HCT116 (cell line): ENCODE results near the gene PACS2. TPM values are rescaled to one million over a fixed set of nuclear protein-coding genes. Genes with fewer than 3 reads are reported as not detected.

Experiments
- ATAC-seq: fragments of 200-7000 bp; cut with Tn5 transposase; 2 replicates; pipeline ENCODE4 v1.9.1; 2020; ENCODE audit warnings: mild to moderate bottlenecking, moderate library complexity
- BruUV-seq: library from RNA; stranded (reverse); fragments of 400-500 nt; replicated peaks from 2 replicates; lab custom pipeline; 2021; lab: Mats Ljungman, UMichigan
- CTCF ChIA-PET: fragments of 300-600 bp; sonication (Branson Sonifier 250); formaldehyde crosslinking; loops from one replicate; lab custom pipeline; 2021; ENCODE audit warnings: antibody characterized with exemption; lab: Charles Lee
- POLR2A ChIA-PET: fragments of 300-600, 350-600 bp; sonication (Branson Sonifier 250); formaldehyde crosslinking; loops from one replicate; lab custom pipeline; 2021; ENCODE audit warnings: antibody characterized with exemption; lab: Charles Lee
- RAD21 ChIA-PET, 2 experiments: fragments of 300-600 bp; sonication (Branson Sonifier 250); formaldehyde crosslinking; loops; one replicate each; lab custom pipeline; 2023; ENCODE audit warnings: low total read pairs in 2 of 2; ENCODE audit not compliant: uncharacterized antibody in 2 of 2, unreplicated experiment in 2 of 2, low non-redundant PET in 1 of 2; lab: Charles Lee
- DNase-seq: peaks from one replicate; pipeline ENCODE4 v3.0.0-alpha.2; 2010; ENCODE audit warnings: low read depth, low spot score
- H2AFZ ChIP-seq: fragments of 200-600 bp; shearing (Covaris generic), sonication (generic); 2 replicates; pipeline ENCODE4 v1.6.1; 2017; ENCODE audit warnings: low read depth, mixed run types, mixed read lengths, antibody characterized with exemption, low read length; ENCODE audit not compliant: poor library complexity, severe bottlenecking
- H3K27ac ChIP-seq: 2 replicates; pipeline ENCODE4 v1.5.1; 2012; ENCODE audit warnings: low read depth, low read length
- H3K27me3 ChIP-seq: fragments of 200-600 bp; sonication (generic); 2 replicates; pipeline ENCODE4 v1.6.1; 2016; ENCODE audit warnings: mixed run types, low read length, mixed read lengths; ENCODE audit not compliant: insufficient read depth
- H3K36me3 ChIP-seq, 2 experiments: fragments of 200-500 bp in 1 of 2; fragments of 200-600 bp in 1 of 2; sonication (Bioruptor generic) in 1 of 2; sonication (generic) in 1 of 2; 2 replicates each; pipeline versions ENCODE4 v1.5.1 to v1.6.1; 2014 to 2016; ENCODE audit warnings: low read length in 2 of 2, inconsistent platforms in 1 of 2, mixed read lengths in 1 of 2, mixed run types in 1 of 2; ENCODE audit not compliant: insufficient read depth in 2 of 2, control insufficient read depth in 1 of 2
- H3K4me1 ChIP-seq, 2 experiments: fragments of 200-600 bp in 1 of 2; sonication (generic) in 1 of 2; 2 replicates each; pipeline versions ENCODE4 v1.5.1 to v1.6.1; 2012 to 2017; ENCODE audit warnings: low read length in 2 of 2, inconsistent platforms in 1 of 2, mild to moderate bottlenecking in 1 of 2, mixed read lengths in 1 of 2, mixed run types in 1 of 2, moderate library complexity in 1 of 2; ENCODE audit not compliant: insufficient read depth in 2 of 2, control insufficient read depth in 1 of 2
- H3K4me2 ChIP-seq: fragments of 200-600 bp; sonication (generic); 2 replicates; pipeline ENCODE4 v1.6.1; 2017; ENCODE audit warnings: mixed run types, low read length, mixed read lengths
- H3K4me3 ChIP-seq, 2 experiments: fragments of 200-600 bp in 1 of 2; sonication (generic) in 1 of 2; replicated peaks in 1 of 2; 2 replicates each; pipeline ENCODE4 v1.5.1; 2011 to 2016; ENCODE audit warnings: low read length in 2 of 2, control low read depth in 1 of 2, low read depth in 1 of 2, mild to moderate bottlenecking in 1 of 2, mixed read lengths in 1 of 2, mixed run types in 1 of 2
- H3K79me2 ChIP-seq: fragments of 200-600 bp; sonication (generic); 2 replicates; pipeline ENCODE4 v1.6.1; 2017; ENCODE audit warnings: mild to moderate bottlenecking, mixed run types, low read length, moderate library complexity, mixed read lengths; ENCODE audit not compliant: insufficient read depth
- H3K9ac ChIP-seq: fragments of 200-600 bp; sonication (generic); 2 replicates; pipeline ENCODE4 v1.6.1; 2016; ENCODE audit warnings: low read length, mixed read lengths
- H3K9me2 ChIP-seq: fragments of 200-600 bp; sonication (generic), shearing (Covaris generic); 2 replicates; pipeline ENCODE4 v1.6.1; 2017; ENCODE audit warnings: mixed run types, mild to moderate bottlenecking, moderate library complexity; ENCODE audit not compliant: insufficient read depth
- H3K9me3 ChIP-seq, 2 experiments: fragments of 200-500 bp in 1 of 2; fragments of 200-600 bp in 1 of 2; sonication (Bioruptor generic) in 1 of 2; sonication (generic) in 1 of 2; 2 replicates each; pipeline ENCODE4 v1.6.1; 2014 to 2017; ENCODE audit warnings: low read length in 2 of 2, mixed read lengths in 2 of 2, inconsistent platforms in 1 of 2, low read depth in 1 of 2, mild to moderate bottlenecking in 1 of 2, mixed run types in 1 of 2, moderate library complexity in 1 of 2; ENCODE audit not compliant: control insufficient read depth in 1 of 2, insufficient read depth in 1 of 2
- H4K20me1 ChIP-seq: fragments of 200-600 bp; sonication (generic), shearing (Covaris generic); 2 replicates; pipeline ENCODE4 v1.6.1; 2017; ENCODE audit warnings: mixed run types, mild to moderate bottlenecking, moderate library complexity; ENCODE audit not compliant: insufficient read depth
- CBX3 ChIP-seq: IDR thresholded peaks from 2 replicates; pipeline ENCODE4 v1.6.1; 2012; ENCODE audit warnings: low read depth
- CEBPB ChIP-seq: IDR thresholded peaks from 2 replicates; pipeline ENCODE4 v1.6.1; 2012; ENCODE audit warnings: low read depth
- EGR1 ChIP-seq: IDR thresholded peaks from 2 replicates; pipeline ENCODE4 v1.6.1; 2012; ENCODE audit warnings: low read depth
- ELF1 ChIP-seq: IDR thresholded peaks from 2 replicates; pipeline ENCODE4 v1.6.1; 2012; ENCODE audit warnings: low read depth, borderline replicate concordance
- FOSL1 ChIP-seq: IDR thresholded peaks from 2 replicates; pipeline ENCODE4 v1.6.1; 2012; ENCODE audit warnings: low read depth
- POLR2A ChIP-seq: IDR thresholded peaks from 2 replicates; pipeline ENCODE4 v1.7.0; 2011; ENCODE audit warnings: borderline replicate concordance; ENCODE audit not compliant: insufficient read depth, insufficient read length; ENCODE audit errors: extremely low read depth
- POLR2AphosphoS5 ChIP-seq: IDR thresholded peaks from 2 replicates; pipeline ENCODE4 v1.6.1; 2011; ENCODE audit warnings: mild to moderate bottlenecking, low read depth, low read length, moderate library complexity
- TCF7L2 ChIP-seq: IDR thresholded peaks from 2 replicates; pipeline ENCODE4 v1.7.0; 2011; ENCODE audit warnings: borderline replicate concordance, inconsistent platforms; ENCODE audit not compliant: insufficient read depth, insufficient read length; ENCODE audit errors: extremely low read depth
- YY1 ChIP-seq: IDR thresholded peaks from 2 replicates; pipeline ENCODE4 v1.6.1; 2011; ENCODE audit warnings: low read length, low read depth, moderate library complexity, mild to moderate bottlenecking; ENCODE audit not compliant: insufficient replicate concordance; ENCODE audit errors: extremely low read depth
- ZFX ChIP-seq: fragments of 450-650 bp; IDR thresholded peaks from 2 replicates; pipeline ENCODE4 v1.6.1; 2017
- intact Hi-C: fragments of 100-400 bp; cut with micrococcal nuclease; formaldehyde crosslinking; loops from 2 replicates; pipeline ENCODE4 v1.10.0; 2022
- total RNA-seq: library from RNA; stranded (reverse); gene quantifications from one replicate; pipeline ENCODE4 v1.2.1, GENCODE V29; 2021; ENCODE audit not compliant: unreplicated experiment
- TF ChIP-seq, protein P1 (sequence below): IDR thresholded peaks from 2 replicates; pipeline ENCODE4 v1.6.1; 2012

Gene PACS2
- total RNA-seq, 1 experiment from 2014 or later, result 75.5 TPM

DNA sequence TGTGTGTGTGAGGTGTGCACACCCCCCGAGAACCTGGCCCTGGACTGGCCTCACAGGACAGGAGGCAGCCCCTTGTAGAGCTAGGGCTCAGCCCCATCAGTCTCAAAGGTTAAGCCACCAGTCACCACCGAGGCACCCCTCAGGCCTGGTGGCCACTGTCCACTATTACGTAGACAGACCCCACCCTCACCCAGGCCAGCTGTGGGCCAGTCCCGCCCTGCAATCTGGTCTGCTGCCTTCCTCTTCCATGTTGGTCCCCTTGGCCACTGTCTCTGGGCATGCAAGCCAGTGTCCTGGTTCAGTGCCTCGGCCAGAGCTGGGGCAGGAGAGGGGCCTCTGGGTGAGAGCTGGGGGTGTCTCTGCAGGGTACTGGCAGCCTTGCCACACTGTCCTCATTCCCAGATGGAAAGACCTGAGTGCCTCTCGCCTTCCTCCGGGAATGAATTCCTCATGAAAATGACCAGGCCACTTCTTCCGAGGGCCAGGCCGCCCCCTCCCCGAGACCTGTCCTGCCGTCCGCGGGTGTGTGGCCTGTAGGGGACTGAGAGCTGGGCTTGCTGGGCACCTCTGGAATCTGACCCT, 82.9 kb downstream of the PACS2 start:
- no TSS peak for BruUV-seq
- H2AFZ ChIP-seq, result no peak overlapping the region
- RAD21 ChIA-PET, result no interaction called here
- no peaks in the 10 kb centered on the region for H4K20me1 ChIP-seq
- H3K9me3 ChIP-seq, result peaks cover 0 to 8% of the 10 kb centered on the region in 2 experiments; a peak in 1 of 4 replicates
- peak overlapping the region; percentile 92 for H3K9ac ChIP-seq
- CTCF ChIA-PET, result interaction anchor here (1.3 kb wide), 1 partner anchor 93 kb away, joined by 3 read pairs; no protein-coding TSS in a partner anchor
- no peak for DNase-seq
- POLR2A ChIA-PET, result no interaction called here
- H3K27ac ChIP-seq, result peak overlapping the region; percentile 94
- H3K27me3 ChIP-seq, result no peaks in the 10 kb centered on the region
- peaks cover 3 to 19% of the 10 kb centered on the region in 2 experiments; a peak in 3 of 4 replicates for H3K36me3 ChIP-seq
- H3K9me2 ChIP-seq, result no peaks in the 10 kb centered on the region
- peak overlapping the region; percentile 91 for H3K4me3 ChIP-seq
- peaks cover 19% of the 10 kb centered on the region for H3K79me2 ChIP-seq
- H3K4me2 ChIP-seq, result peak overlapping the region; percentile 97
- peak; percentile 5; the same call in 1 of the 2 replicates for ATAC-seq
- peaks cover 19 to 40% of the 10 kb centered on the region in 2 experiments; a peak in 3 of 4 replicates for H3K4me1 ChIP-seq
- no peak for TF ChIP-seq CBX3
- TF ChIP-seq POLR2A, result no peak
- no peak for TF ChIP-seq EGR1
- no peak for TF ChIP-seq CEBPB
- TF ChIP-seq TCF7L2, result no peak
- intact Hi-C loops, result no loop called here

DNA sequence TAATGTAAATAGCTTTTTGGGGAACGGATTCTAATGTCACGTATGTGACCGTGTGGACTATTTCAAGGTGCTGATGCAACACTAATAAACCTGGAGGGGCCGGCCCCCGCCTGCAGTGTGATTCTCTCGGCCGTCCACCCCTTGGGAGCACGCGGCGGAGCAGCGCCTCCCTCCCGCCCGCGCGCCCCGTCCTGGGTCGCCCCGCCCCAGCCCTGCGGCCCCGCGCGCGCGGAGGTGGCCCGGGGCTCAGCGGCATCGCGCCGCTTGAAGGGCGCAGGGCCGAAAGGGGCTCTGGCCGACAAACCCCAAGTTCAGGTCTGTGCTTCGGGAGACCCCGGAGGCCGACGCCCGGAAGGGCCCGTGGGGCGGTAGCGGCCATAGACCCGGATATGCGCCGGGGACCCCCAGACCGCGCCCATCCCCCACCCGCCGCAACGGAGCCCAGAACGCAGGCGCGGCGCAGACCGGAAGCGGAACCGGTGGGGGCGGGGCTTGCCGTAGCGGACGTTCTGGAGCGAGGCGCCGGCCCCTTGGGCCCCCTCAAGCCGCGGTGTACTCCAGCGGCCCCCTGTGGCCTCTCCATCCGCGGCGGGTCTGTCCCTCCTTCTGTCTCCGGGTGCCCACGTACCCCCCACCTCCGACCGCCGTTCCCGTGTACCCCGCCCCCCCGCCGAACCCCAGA, 83.6 kb downstream of the PACS2 start, which contains the start of gene TEX22:
Gene TEX22 (plus strand): TSS at position 495 of the 682 bp plus-strand sequence. CDS start 803 bp downstream, outside the sequence.
- no peaks in the 10 kb centered on the region for H3K27me3 ChIP-seq
- H3K27ac ChIP-seq, result peak within 1 kb of the TSS; percentile 94
- intact Hi-C loops, result no loop called here
- H3K36me3 ChIP-seq, result peaks cover 3 to 19% of the 10 kb centered on the region in 2 experiments; a peak in 3 of 4 replicates
- peak within 1 kb of the TSS; percentile 97 for H3K4me2 ChIP-seq
- DNase-seq, result peak; percentile 31
- peaks cover 19 to 40% of the 10 kb centered on the region in 2 experiments; a peak in 3 of 4 replicates for H3K4me1 ChIP-seq
- peak within 1 kb of the TSS; percentile 92 for H3K9ac ChIP-seq
- ChIA-PET POLR2A (no interaction called here), RAD21 (no interaction called here), CTCF (no interaction called here)
- peak; percentile 81 for ATAC-seq
- H3K9me2 ChIP-seq, result no peaks in the 10 kb centered on the region
- no peak within 1 kb of the TSS for H2AFZ ChIP-seq
- H3K4me3 ChIP-seq, result peak within 1 kb of the TSS; percentile 91
- H3K79me2 ChIP-seq, result peaks cover 19% of the 10 kb centered on the region
- H3K9me3 ChIP-seq, result peaks cover 0 to 8% of the 10 kb centered on the region in 2 experiments; a peak in 1 of 4 replicates
- no TSS peak for BruUV-seq
- TF ChIP-seq, protein P1, sequence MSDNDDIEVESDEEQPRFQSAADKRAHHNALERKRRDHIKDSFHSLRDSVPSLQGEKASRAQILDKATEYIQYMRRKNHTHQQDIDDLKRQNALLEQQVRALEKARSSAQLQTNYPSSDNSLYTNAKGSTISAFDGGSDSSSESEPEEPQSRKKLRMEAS, result peak; percentile 88
- TF ChIP-seq ZFX (no peak), POLR2A (peak; percentile 75), YY1 (peak; percentile 7), POLR2AphosphoS5 (peak; percentile 87), ELF1 (no peak; the same call in 1 of the 2 replicates), FOSL1 (no peak)
- H4K20me1 ChIP-seq, result no peaks in the 10 kb centered on the region
